Activated CD4-positive, alpha-beta T cell treated with anti-CD3 and anti-CD28 coated beads, Interleukin-2, amount 10 ng/mL, durations not matched to agents 7 days and 5 days (primary cell): ENCODE data around the gene ANKRD61. TPM values are rescaled to one million over a fixed set of nuclear protein-coding genes. Genes with fewer than 3 reads are reported as not detected.

Experiments
- CTCF ChIA-PET: fragments of 350-600 bp; sonication (Branson Sonifier 250); formaldehyde crosslinking; loops from one replicate; lab custom pipeline; 2021; ENCODE audit warnings: antibody characterized with exemption; lab: Charles Lee
- POLR2A ChIA-PET: fragments of 350-600 bp; sonication (Branson Sonifier 250); formaldehyde crosslinking; loops from one replicate; lab custom pipeline; 2021; ENCODE audit warnings: antibody characterized with exemption; lab: Charles Lee
- DNase-seq: peaks from one replicate; pipeline ENCODE4 v3.0.0-alpha.2; 2020
- H3K27ac Mint-ChIP-seq: one replicate; pipeline ENCODE4 v1.8.0; 2021; ENCODE audit warnings: mild to moderate bottlenecking, moderate library complexity, mixed read lengths
- H3K27me3 Mint-ChIP-seq: one replicate; pipeline ENCODE4 v1.8.0; 2021; ENCODE audit warnings: mixed read lengths
- H3K36me3 Mint-ChIP-seq: one replicate; pipeline ENCODE4 v1.8.0; 2021; ENCODE audit warnings: low read depth, mixed read lengths
- H3K4me1 Mint-ChIP-seq: one replicate; pipeline ENCODE4 v1.8.0; 2021; ENCODE audit warnings: mixed read lengths
- H3K4me3 Mint-ChIP-seq: one replicate; pipeline ENCODE4 v1.8.0; 2021; ENCODE audit warnings: mild to moderate bottlenecking, moderate library complexity, mixed read lengths
- H3K9me3 Mint-ChIP-seq: one replicate; pipeline ENCODE4 v1.8.0; 2021; ENCODE audit warnings: mixed read lengths
- total RNA-seq, 2 experiments: library from RNA; stranded (reverse); gene quantifications; one replicate each; pipeline ENCODE4 v1.2.3, GENCODE V29; 2021

ANKRD61 gene
- total RNA-seq, 2 experiments from 2014 or later = 0.22 TPM; not detected in 1

DNA sequence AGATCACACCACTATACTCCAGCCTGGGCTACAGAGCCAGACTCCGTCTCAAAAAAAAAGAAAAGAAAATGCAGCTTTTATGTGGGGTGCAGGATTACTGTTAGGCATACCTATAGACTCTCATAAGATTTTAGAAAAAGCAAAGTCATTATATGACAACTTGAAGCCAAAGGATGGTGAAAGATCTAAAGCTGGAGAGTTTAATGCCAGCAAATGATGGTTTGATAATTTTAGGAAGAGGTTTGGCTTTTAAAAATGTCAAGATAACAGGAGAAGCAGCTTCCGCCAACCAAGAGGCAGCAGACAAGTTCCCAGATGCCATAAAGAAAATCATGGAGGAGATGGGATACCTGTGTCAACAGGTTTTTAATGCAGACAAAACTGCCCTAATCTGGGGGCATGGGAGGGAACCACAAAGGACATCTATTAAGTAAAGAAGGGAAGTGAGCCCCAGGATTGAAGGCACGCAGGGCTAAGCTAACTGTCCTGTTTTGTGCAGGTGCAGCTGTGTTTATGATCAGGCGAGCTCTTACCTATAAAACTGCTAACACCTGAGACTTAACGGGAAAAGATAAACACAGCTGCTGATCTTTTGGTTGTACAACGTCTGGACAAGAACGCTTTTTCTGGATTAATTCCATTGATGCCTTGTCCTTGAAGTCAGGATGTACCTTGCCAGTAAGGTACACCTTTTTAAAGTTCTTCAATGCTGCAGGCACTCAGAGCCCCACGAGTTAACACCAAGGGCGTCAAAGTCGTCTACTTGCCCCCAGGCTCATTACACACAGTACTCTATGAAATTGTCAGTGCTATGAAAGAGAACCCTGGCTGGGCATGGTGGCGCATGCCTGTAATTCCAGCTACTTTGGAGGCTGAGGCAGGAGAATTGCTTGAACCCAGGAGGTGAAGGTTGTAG, 10.5 kb upstream of the ANKRD61 start:
- peak overlapping the region; percentile 1 for H3K27ac Mint-ChIP-seq
- ChIA-PET POLR2A (no interaction called here), CTCF (interaction anchor here (1.0 to 1.3 kb wide), 2 partner anchors 13 to 23 kb away, joined by 3 to 4 read pairs; no protein-coding TSS in a partner anchor)
- H3K9me3 Mint-ChIP-seq = no peaks in the 10 kb centered on the region
- H3K4me1 Mint-ChIP-seq = peaks cover under 1% of the 10 kb centered on the region
- peaks cover 63% of the 10 kb centered on the region for H3K36me3 Mint-ChIP-seq
- DNase-seq = no peak
- no peaks in the 10 kb centered on the region for H3K27me3 Mint-ChIP-seq
- no peak overlapping the region for H3K4me3 Mint-ChIP-seq

GRCh38 chr7:6022707-6023106, 8.5 kb upstream of the ANKRD61 start:
- peaks cover 22% of the 10 kb centered on the region for H3K4me1 Mint-ChIP-seq
- CTCF ChIA-PET = interaction anchor here (1.2 kb wide), 1 partner anchor 25 kb away, joined by 3 read pairs; no protein-coding TSS in a partner anchor
- no peaks in the 10 kb centered on the region for H3K27me3 Mint-ChIP-seq

DNA sequence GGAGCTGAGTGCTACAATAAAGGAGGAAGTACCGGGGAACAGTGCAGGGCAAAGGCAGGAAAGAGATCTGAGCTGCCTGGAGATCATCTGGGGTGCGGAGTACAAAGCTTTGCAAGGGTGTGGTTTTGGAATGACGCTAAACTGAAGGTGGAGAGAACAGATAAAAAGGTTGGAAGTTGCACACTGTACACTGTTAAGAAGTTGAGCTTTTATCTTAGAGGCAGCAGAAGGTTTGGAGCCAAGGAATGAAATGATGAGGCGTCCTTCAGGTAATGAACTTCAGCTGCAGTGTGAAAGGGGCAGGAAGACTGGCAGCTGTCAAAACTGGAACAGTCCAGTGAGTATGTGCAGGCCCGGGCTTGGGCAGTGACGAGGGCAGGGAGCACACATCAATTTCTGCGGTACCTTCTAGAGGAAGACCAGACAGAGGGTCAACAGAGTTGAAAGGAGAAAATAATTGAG, 7.2 kb upstream of the ANKRD61 start:
- DNase-seq = no peak
- POLR2A ChIA-PET = no interaction called here
- Mint-ChIP-seq H3K27me3 (no peaks in the 10 kb centered on the region), H3K36me3 (peaks cover 77% of the 10 kb centered on the region), H3K9me3 (no peaks in the 10 kb centered on the region), H3K4me3 (no peak overlapping the region), H3K4me1 (peaks cover 27% of the 10 kb centered on the region), H3K27ac (peak overlapping the region; percentile 32)
- CTCF ChIA-PET = interaction anchor here (0.6 to 1.1 kb wide), 3 partner anchors 9 to 12 kb away, joined by 3 read pairs; no protein-coding TSS in a partner anchor

More at GRCh38 chr7:6022707-6023106, 8.5 kb upstream of the ANKRD61 start:
- H3K27ac Mint-ChIP-seq = no peak overlapping the region
- DNase-seq = no peak
- POLR2A ChIA-PET = no interaction called here
- no peak overlapping the region for H3K4me3 Mint-ChIP-seq
- H3K36me3 Mint-ChIP-seq = peaks cover 68% of the 10 kb centered on the region
- H3K9me3 Mint-ChIP-seq = no peaks in the 10 kb centered on the region

GRCh38 chr7:6026011-6026819, 5.0 kb upstream of the ANKRD61 start:
- peak overlapping the region; percentile 92 for H3K27ac Mint-ChIP-seq
- peaks cover 69% of the 10 kb centered on the region for H3K36me3 Mint-ChIP-seq
- H3K27me3 Mint-ChIP-seq = no peaks in the 10 kb centered on the region
- CTCF ChIA-PET = interaction anchor here (0.5 to 2.3 kb wide), 4 partner anchors 11 to 350 kb away, joined by 3 to 8 read pairs (median 4); partner anchors contain the start of genes AIMP2 and PMS2
- DNase-seq = peak; percentile 84
- H3K9me3 Mint-ChIP-seq = no peaks in the 10 kb centered on the region
- POLR2A ChIA-PET = interaction anchor here (1.0 kb wide), 1 partner anchor 11 kb away, joined by 3 read pairs; no protein-coding TSS in a partner anchor
- peak overlapping the region; percentile 78 for H3K4me3 Mint-ChIP-seq
- peaks cover 27% of the 10 kb centered on the region for H3K4me1 Mint-ChIP-seq

DNA sequence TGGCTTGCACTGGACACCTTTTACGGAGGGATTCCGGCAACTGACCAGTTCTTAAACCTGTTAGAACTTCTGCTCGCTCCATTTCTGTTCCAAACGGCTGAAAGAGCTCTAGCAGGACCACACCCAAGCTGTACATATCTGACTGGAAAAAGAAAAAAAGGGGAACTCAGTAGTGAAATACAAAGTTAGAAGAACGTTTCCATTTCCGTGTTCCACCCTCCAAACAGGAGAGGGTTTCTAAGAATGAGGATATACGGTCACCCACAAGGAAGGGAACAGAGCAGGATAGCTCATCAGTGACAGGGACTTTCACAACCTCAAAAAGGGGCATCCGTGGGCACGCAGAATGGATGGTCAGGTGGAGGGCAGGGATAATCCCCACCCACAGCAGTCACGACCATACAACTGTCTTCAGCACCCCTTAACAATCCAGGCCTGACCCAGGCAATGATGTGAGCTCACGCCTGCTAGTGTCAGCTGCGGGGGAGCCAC, 4.3 kb upstream of the ANKRD61 start:
- H3K36me3 Mint-ChIP-seq = peaks cover 67% of the 10 kb centered on the region
- CTCF ChIA-PET = interaction anchor here (1.0 to 2.3 kb wide), 4 partner anchors 11 to 108 kb away, joined by 3 to 8 read pairs (median 4); partner anchors contain the start of genes AIMP2 and PMS2
- peaks cover 32% of the 10 kb centered on the region for H3K4me1 Mint-ChIP-seq
- H3K9me3 Mint-ChIP-seq = no peaks in the 10 kb centered on the region
- POLR2A ChIA-PET = interaction anchor here (1.0 kb wide), 1 partner anchor 11 kb away, joined by 3 read pairs; no protein-coding TSS in a partner anchor
- no peaks in the 10 kb centered on the region for H3K27me3 Mint-ChIP-seq
- H3K27ac Mint-ChIP-seq = peak overlapping the region; percentile 92
- DNase-seq = no peak
- H3K4me3 Mint-ChIP-seq = peak overlapping the region; percentile 78

DNA sequence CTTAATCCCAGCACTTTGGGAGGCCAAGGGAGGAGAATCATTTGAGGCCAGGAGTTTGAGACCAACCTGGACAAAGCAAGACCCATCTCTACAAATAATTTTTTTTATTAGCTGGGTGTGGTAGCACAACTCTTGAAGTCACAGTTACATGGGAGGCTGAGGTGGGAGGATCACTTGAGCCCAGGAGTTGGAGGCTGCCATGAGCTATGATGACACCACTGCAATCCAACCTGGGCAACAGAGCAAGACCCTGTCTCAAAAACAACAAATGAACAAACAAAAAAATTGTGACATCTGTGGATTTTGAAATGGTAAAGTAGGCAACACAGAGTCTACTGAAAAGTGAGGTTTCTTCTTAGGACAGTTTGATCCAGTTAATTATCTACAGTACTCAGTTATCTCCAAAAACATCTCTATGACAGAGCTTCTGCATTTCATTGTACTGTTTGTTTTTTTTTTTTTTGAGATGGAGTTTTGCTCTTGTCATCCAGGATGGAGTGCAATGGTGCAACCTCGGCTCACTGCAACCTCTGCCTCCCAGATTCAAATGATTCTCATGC, 3.3 kb upstream of the ANKRD61 start:
- ChIA-PET CTCF (interaction anchor here (0.5 to 1.4 kb wide), 3 partner anchors 13 to 107 kb away, joined by 3 to 4 read pairs (median 4); no protein-coding TSS in a partner anchor), POLR2A (no interaction called here)
- H3K4me3 Mint-ChIP-seq = no peak overlapping the region
- H3K4me1 Mint-ChIP-seq = peaks cover 38% of the 10 kb centered on the region
- peaks cover 60% of the 10 kb centered on the region for H3K36me3 Mint-ChIP-seq
- peak overlapping the region; percentile 92 for H3K27ac Mint-ChIP-seq
- no peak for DNase-seq
- H3K27me3 Mint-ChIP-seq = no peaks in the 10 kb centered on the region
- H3K9me3 Mint-ChIP-seq = no peaks in the 10 kb centered on the region

DNA sequence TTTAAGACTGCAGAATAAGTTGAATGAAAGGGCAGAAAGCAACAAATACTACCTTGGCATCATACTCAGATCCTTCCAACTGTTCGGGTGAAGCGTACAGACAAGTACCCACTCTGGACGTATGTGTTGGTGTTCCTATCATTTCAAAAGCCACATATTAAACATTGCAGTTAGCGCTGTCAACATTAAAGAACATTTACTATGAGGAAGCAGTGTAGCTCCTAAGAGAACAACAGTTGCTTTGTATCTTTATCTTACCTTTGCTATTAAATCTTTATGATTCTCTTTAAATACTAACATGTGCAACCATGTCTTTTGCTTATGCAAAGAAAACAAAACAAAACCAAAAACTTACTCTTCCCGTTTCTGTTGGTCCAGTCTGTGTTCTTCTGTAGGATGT, 2.6 kb upstream of the ANKRD61 start:
- H3K27ac Mint-ChIP-seq = no peak overlapping the region
- H3K36me3 Mint-ChIP-seq = peaks cover 58% of the 10 kb centered on the region

GRCh38 chr7:6031567-6031966, 391 bp downstream of the ANKRD61 start:
- ChIA-PET POLR2A (no interaction called here), CTCF (interaction anchor here (1.0 kb wide), 1 partner anchor 25 kb away, joined by 5 read pairs; no protein-coding TSS in a partner anchor)
- Mint-ChIP-seq H3K27me3 (no peaks in the 10 kb centered on the region), H3K4me3 (no peak overlapping the region), H3K9me3 (no peaks in the 10 kb centered on the region), H3K4me1 (peaks cover 30% of the 10 kb centered on the region), H3K27ac (peak overlapping the region; percentile 6), H3K36me3 (peaks cover 58% of the 10 kb centered on the region)
- no peak for DNase-seq

More for the DNA sequence above, 2.6 kb upstream of the ANKRD61 start:
- H3K4me1 Mint-ChIP-seq = peaks cover 38% of the 10 kb centered on the region
- H3K4me3 Mint-ChIP-seq = no peak overlapping the region
- ChIA-PET POLR2A (no interaction called here), CTCF (interaction anchor here (1.4 kb wide), 1 partner anchor 13 kb away, joined by 4 read pairs; no protein-coding TSS in a partner anchor)
- H3K9me3 Mint-ChIP-seq = no peaks in the 10 kb centered on the region
- H3K27me3 Mint-ChIP-seq = no peaks in the 10 kb centered on the region
- DNase-seq = no peak

GRCh38 chr7:6032167-6032566, 991 bp downstream of the ANKRD61 start:
- Mint-ChIP-seq H3K36me3 (peaks cover 53% of the 10 kb centered on the region), H3K27me3 (no peaks in the 10 kb centered on the region), H3K27ac (no peak overlapping the region), H3K4me3 (no peak overlapping the region), H3K9me3 (no peaks in the 10 kb centered on the region), H3K4me1 (peaks cover 24% of the 10 kb centered on the region)
- DNase-seq = no peak
- POLR2A ChIA-PET = no interaction called here
- CTCF ChIA-PET = interaction anchor here (0.6 kb wide), 1 partner anchor 20 kb away, joined by 3 read pairs; no protein-coding TSS in a partner anchor

DNA sequence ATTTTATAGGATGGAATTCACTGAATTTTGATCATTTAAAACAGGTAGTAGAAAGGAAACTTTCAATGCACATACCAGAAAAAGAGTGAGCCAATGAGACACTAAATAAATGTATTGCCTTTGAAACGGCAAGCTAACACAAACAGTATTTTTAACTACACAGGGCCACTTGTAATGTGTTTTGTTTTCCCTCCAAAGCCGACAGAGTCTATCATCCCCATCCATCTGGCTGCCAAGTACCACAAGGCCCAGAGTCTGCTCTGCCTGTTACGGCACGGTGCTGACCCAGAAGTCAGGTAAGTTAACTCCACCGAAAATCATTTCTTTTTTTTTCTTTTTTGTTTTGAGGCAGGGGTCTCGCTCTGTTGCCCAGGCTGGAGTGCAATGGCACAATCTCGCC, 1.5 kb downstream of the ANKRD61 start:
- Mint-ChIP-seq H3K36me3 (peaks cover 50% of the 10 kb centered on the region), H3K9me3 (no peaks in the 10 kb centered on the region), H3K27ac (peak overlapping the region; percentile 50), H3K27me3 (no peaks in the 10 kb centered on the region), H3K4me3 (no peak overlapping the region), H3K4me1 (peaks cover 19% of the 10 kb centered on the region)
- ChIA-PET POLR2A (no interaction called here), CTCF (interaction anchor here (0.6 to 1.9 kb wide), 3 partner anchors 9 to 23 kb away, joined by 3 to 4 read pairs (median 3); no protein-coding TSS in a partner anchor)
- DNase-seq = no peak

GRCh38 chr7:6035165-6035564, 4.0 kb downstream of the ANKRD61 start:
- Mint-ChIP-seq H3K27me3 (no peaks in the 10 kb centered on the region), H3K9me3 (no peaks in the 10 kb centered on the region), H3K36me3 (peaks cover 45% of the 10 kb centered on the region), H3K4me3 (no peak overlapping the region), H3K27ac (no peak overlapping the region), H3K4me1 (peaks cover 12% of the 10 kb centered on the region)
- ChIA-PET CTCF (interaction anchor here (1.7 kb wide), 1 partner anchor 9 kb away, joined by 3 read pairs; no protein-coding TSS in a partner anchor), POLR2A (no interaction called here)
- no peak for DNase-seq
